ENCODE measurements around the gene SEC61A1.

The SEC61A1 gene

GRCh38 chr3:128051837-128052594, at the start of gene SEC61A1:
SEC61A1 (plus strand) TSS chr3:128052437; CDS start chr3:128052553, 116 bp downstream.
- peak; percentile 88 for DNase-seq

DNA sequence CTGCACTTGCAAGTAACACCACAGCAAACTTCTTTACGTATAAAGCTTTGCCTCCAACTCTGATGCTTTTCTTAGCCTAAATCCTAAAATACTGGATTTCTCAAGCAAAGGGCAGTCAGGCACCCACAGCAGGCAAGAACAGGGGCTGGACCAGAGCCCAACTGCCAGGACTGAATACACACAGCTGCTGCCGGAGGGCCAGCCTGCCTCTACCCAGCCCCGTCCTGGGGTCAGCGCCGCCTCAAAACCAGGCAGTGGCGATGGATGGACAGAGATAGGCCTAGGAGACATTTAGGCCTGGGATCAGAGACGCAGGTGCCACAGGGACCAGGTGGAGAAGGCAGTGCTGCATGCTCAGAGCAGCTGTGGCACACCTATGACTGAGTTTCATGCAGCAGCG, 47.6 kb upstream of the SEC61A1 start:
- DNase-seq = no peak

DNA sequence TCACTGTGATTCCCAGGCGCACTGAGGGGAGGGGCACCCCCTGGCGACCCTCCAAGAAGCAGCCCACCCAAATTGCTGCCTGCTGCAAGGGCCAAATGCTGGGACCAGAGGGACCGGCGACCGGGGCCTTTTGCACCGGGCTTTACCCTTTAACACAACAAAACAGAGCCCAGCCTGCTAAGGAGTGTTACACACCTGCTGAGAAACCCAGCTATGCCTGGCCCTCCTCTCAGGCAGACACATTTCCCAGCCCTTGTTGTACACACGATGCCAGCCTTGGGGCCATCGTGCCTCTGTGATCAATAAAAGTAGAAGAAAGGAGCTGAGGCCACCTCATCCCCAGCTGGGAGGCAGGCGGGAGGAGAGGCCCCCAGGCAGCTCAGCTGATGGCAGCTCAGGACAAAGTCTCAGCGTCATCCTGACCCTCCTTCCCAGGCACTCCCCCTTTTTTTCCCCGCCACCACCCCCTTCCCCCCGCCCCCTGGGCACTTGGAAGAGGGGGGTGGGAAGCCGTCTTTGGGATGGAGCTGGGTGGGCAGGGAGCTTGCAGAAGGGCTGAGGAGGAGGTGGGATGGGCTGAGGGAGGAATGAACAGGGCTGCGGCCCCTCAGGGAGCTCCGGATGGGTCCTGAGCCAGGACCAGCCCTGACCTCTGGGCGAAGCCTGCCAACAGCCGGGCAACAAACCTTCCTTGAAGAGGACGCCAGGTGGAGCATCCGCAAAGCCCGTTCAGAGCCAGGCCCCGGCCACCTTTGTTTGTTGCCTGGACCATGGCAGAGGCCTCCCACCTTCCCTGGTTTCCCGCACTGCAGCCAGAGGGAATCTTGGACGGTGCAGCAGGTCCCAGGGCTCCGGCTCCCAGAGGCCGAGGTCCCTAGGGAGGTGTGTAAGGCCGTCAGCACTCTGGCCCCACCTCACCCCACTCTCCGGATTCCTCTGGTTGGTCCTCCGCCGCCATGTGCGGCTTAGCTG, 45.9 kb upstream of the SEC61A1 start:
- DNase-seq = no peak

DNA sequence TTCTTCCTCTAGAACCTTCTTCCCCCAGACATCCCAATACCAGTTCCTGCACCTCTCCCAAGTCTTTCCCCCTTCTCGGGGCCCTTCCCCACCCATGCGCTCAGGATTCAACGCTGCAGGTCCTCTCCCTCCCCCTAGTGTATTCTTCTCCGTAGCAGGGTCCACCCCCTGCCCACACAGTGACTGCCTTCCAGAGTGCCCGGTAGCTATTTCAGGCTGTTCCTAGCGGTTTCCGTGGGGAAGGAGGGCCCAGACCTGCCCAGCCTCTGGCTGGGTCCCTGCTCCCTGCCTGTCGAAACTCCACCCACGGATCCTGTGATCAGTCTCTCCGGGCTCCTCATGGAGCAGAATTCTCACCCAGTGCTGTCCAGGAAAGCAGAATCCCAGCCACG, 45.2 kb upstream of the SEC61A1 start:
- no peak for DNase-seq

GRCh38 chr3:128009952-128010846, 42.0 kb upstream of the SEC61A1 start:
- DNase-seq = no peak

GRCh38 chr3:128011140-128011539, 41.1 kb upstream of the SEC61A1 start:
- peak; percentile 23 for DNase-seq

DNA sequence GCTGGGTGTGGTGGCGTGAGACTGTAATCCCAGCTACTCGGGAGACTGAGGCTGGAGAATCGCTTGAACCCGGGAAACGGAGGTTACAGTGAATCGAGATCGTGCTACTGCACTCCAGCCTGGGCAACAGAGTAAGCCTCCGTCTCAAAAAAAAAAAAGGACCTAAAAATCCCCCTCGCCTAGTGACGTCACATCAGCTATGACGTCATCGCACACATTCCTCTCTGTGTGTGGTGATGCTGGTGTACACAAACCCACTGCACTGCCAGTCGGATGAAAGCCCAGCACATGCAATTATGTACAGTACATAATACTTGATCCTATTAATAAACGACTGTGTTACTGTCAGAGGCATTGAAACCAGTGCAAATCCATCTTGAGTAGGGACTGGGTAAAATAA, 40.2 kb upstream of the SEC61A1 start:
- DNase-seq = no peak

DNA sequence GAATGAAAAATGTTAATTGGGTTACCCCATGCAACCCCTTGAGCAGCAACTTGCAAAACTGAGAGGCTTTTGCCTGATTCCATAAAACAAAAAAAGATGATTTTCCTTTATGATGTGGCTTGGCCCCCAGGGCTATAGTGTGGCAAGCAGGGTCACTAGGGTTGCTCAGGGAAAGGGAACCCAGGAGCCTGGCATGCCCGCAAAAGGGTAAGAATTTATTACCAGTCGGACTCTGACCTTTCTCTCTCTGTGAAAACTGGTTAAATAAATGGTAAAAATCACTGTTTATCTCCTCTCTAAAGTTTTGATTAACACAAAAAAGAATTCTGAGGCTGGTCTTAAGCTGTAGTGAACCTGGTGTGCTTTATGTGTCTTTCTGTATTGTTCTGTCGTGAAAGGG, 37.7 kb upstream of the SEC61A1 start:
- no peak for DNase-seq

DNA sequence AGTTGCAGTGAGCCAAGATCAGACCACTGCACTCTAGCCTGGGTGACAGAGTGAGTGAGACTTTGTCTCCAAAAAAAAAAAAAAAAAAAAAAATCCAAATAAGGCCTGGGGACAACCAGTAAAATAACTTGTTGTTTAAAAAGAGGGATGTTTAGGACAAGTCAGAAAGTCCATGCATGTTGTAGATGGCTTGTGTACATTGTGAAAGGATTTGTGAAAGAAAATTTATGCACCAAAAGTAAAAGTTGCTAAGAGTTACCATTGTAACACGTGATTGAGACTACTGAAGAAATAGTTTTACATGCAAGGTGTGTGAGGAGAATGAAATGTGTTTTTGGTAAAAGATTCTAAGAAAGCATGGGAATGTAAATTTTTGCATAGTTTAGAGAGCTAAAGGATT, 35.7 kb upstream of the SEC61A1 start:
- no peak for DNase-seq

- DNase-seq = no peak
Measured at GRCh38 chr3:128021768-128022372, 30.4 kb upstream of the SEC61A1 start.

DNA sequence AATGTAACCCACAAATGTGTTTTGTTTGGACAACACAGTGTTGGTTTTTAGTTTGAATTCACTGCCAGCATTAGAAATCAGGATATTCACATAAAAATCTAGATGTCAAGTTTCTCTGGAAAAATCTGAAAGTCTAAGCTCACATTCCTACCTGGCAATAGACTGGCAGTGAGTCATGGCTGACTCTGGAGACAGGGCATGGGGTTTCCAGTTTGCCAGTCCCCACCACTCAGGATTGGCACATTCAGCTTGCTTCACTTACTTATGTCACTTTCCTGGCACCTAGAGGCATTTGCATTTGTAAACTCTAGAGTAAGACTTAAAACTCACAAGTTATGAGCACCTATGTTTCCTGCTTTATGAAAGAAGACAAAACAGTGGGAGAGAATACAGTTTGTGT, 19.1 kb upstream of the SEC61A1 start:
- no peak for DNase-seq

- no peak for DNase-seq
Measured at GRCh38 chr3:128036119-128036518, 16.1 kb upstream of the SEC61A1 start.

GRCh38 chr3:128040041-128040440, 12.2 kb upstream of the SEC61A1 start:
- DNase-seq = no peak

GRCh38 chr3:128040660-128041059, 11.6 kb upstream of the SEC61A1 start:
- no peak for DNase-seq

- DNase-seq = no peak
Measured at GRCh38 chr3:128041344-128041743, 10.9 kb upstream of the SEC61A1 start.

DNA sequence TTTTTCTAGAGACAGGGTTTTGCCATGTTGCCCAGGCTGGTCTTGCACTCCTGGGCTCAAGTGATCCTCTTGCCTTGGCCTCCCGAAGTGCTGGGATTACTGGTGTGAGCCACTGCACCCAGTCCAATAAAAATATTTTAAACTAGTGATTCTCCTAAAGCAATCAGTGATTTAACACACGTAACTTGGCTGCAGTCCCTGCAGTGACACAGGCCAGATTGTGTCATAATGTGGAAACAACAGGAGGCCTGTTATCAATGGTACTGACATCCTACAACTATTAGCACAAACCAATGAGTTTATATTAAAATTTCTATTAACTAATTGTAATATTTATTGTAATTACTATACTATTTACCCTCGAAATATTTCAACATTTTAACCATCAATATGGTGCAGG, 1.6 kb upstream of the SEC61A1 start:
- no peak for DNase-seq

GRCh38 chr3:128051459-128051836, 789 bp upstream of the SEC61A1 start:
- DNase-seq = no peak

GRCh38 chr3:128052595-128053351, 536 bp downstream of the SEC61A1 start:
- no peak for DNase-seq

DNA sequence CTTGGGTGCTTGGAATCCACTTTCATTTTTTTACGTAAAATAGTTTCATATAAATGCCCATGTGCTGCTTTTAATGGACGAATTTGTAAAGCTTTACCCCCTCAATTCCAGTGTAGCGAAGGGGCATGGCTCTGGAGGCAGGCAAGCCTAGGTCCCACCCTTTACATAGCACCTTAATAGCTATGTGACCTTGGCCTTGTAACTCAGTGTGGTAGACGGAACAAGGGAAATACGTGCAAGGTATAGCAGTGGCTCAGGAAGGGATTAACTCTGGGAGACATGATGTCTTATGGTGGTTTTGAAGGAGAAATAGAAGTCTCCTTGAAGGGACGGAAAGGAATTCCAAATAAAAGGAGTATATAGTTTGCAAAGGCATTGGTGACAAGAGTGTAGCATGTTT, 1.4 kb downstream of the SEC61A1 start:
- DNase-seq = no peak

GRCh38 chr3:128054367-128054766, 2.1 kb downstream of the SEC61A1 start:
- no peak for DNase-seq

- DNase-seq = no peak
Measured at GRCh38 chr3:128056258-128056657, 4.0 kb downstream of the SEC61A1 start.
